Measurements from ENCODE around the gene GOLT1A. TPM values are rescaled to one million over a fixed set of nuclear protein-coding genes. Genes with fewer than 3 reads are reported as not detected.

The GOLT1A gene
- total RNA-seq, 1 donor from 2014 or later, result 0.21 TPM

DNA sequence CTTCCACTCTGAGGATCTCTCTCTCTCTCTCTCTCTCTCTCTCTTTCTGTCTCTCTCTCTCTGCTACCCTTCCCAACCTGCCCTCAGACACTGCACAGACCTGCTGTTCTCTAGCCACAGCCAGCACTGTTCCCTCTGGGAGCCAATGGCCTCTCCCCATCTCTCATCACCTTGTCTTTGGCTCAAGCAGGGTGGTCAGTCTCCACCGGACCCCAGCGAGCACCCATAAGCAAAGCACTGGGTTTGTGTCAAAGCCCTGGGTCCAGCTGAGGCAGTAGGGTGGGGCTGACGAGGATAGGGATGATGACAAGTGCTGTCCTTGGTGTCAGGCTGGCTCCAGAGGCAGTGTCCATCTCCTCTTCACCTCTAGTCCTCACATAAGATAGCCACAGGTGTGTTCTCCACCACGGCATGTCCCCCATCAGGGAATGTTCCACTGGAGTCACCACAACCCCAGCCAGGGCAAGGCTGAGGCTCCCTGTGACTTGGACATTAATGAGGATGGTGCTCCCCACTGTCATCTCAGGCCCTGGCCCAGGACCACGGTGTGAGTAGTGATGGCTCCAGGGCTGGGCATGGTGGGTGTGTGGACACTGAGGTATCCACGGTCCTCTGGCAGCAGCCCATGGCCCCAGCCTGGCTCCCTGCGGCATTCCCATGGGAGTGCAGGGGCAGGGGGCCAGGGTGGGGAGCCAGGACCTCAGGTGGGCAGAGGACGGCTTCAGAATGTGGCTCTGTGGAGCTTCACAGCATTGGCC, 8.4 kb upstream of the GOLT1A start:
- Mint-ChIP-seq H3K4me3 (ENCODE audit: low read depth) (no peak overlapping the region), H3K27ac (no peak overlapping the region), H3K4me1 (ENCODE audit: low read depth) (no peaks in the 10 kb centered on the region), H3K36me3 (ENCODE audit: low read depth) (no peaks in the 10 kb centered on the region), H3K27me3 (ENCODE audit: low read depth) (peaks cover 3% of the 10 kb centered on the region), H3K9me3 (no peaks in the 10 kb centered on the region)
- DNase-seq (ENCODE audit: low spot score), result no peak
- intact Hi-C loops (cut with micrococcal nuclease), result no loop called here

DNA sequence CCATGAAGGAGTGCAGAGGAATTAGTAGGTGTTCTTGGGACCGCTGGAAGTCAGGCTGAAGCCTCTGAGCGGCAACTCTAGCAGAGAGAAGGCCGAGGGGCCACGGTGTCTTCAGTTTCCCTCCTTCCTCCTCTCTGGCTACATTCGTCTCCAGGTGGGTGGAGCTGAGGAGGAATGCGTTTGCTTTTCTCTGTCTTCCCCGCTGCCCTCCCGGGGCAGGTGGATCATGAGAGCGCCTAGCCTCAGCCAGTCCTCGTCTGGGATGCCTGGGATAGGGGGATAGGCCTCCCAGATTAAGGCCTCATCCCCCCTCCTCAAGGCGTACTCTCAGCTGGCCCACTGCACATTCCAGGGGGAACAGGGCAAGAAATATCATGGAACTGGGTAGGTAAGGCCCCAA, 7.5 kb upstream of the GOLT1A start:
- Mint-ChIP-seq H3K27me3 (ENCODE audit: low read depth) (peaks cover 3% of the 10 kb centered on the region), H3K4me3 (ENCODE audit: low read depth) (no peak overlapping the region), H3K9me3 (no peaks in the 10 kb centered on the region), H3K36me3 (ENCODE audit: low read depth) (no peaks in the 10 kb centered on the region), H3K27ac (no peak overlapping the region), H3K4me1 (ENCODE audit: low read depth) (no peaks in the 10 kb centered on the region)
- no peak for DNase-seq (ENCODE audit: low spot score)
- intact Hi-C loops (cut with micrococcal nuclease), result no loop called here

DNA sequence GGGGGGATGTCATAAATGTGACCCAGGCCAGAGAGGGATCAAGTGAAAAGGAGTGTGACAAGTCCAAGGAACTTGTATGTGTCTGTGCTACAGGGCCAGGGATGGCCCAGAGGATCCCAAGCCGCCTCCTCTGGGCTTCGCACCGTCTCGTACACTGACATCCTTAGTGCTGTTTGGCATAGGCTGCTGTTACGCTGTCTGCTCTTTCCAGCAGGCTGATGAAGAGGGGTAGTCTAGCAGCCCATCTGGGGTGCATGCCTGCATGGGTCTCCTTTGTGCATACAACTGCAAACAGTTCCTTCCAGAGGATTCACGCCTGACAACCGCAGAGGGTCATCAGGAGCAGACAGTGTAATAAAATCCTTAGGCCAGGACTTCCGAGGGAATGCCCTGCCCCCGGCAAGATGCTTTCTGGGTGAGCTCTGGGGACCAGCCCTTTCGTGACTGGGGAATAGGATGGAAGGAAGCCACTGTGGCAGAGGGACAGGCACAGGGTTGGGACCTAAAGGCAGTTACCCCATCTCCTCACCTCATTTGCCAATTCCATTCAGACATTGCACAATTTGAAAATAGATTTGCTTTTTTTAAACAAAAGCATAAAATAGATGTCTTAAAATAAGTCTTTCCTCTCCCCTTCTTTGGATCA, 6.3 kb upstream of the GOLT1A start:
- H3K27ac Mint-ChIP-seq, result no peak overlapping the region
- peaks cover 7% of the 10 kb centered on the region for H3K27me3 Mint-ChIP-seq (ENCODE audit: low read depth)
- intact Hi-C loops (cut with micrococcal nuclease), result no loop called here

DNA sequence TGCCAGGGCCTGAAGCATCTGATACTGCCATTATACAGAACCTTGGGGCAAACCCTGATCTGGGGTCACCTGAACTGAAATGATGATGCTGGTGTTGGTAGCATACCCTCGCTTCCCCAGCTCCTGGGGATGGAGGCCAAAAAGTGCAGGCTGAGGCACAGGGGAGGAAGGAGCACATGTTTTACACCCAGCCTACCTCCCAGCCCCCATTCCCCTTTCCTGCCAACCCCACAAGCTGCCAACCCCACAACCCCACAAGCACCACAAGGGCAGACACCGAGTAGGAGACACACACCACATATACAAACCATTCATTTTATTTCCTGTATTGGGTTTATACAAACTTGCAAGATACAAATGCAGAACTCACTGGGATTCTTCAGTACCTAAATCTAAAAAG, 4.8 kb upstream of the GOLT1A start:
- H3K27ac Mint-ChIP-seq, result no peak overlapping the region
- peaks cover 10% of the 10 kb centered on the region for H3K27me3 Mint-ChIP-seq (ENCODE audit: low read depth)
- H3K36me3 Mint-ChIP-seq (ENCODE audit: low read depth), result no peaks in the 10 kb centered on the region
- intact Hi-C loops (cut with micrococcal nuclease), result no loop called here
- no peak overlapping the region for H3K4me3 Mint-ChIP-seq (ENCODE audit: low read depth)
- no peak for DNase-seq (ENCODE audit: low spot score)
- no peaks in the 10 kb centered on the region for H3K9me3 Mint-ChIP-seq
- H3K4me1 Mint-ChIP-seq (ENCODE audit: low read depth), result peaks cover 4% of the 10 kb centered on the region

More for the DNA sequence above, 6.3 kb upstream of the GOLT1A start:
- Mint-ChIP-seq H3K36me3 (ENCODE audit: low read depth) (no peaks in the 10 kb centered on the region), H3K9me3 (no peaks in the 10 kb centered on the region), H3K4me3 (ENCODE audit: low read depth) (no peak overlapping the region), H3K4me1 (ENCODE audit: low read depth) (no peaks in the 10 kb centered on the region)
- DNase-seq (ENCODE audit: low spot score), result no peak

DNA sequence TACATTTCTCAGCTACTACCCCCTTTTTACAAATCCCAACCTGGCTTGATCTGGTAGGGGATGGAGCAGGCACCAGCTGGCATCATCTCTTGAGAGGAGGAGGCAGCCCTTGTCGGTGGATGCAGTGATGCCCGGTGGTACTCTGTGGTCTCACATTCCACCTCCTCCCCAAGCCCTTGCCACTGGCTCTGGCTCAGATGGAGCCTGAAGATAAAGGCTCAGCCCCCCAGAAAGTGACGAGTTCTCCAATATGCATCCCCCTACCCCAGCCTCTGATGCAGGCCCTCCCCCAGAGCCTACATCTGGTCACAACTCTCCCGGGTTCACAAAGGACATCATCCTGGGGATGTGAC, 3.8 kb upstream of the GOLT1A start:
- intact Hi-C loops (cut with micrococcal nuclease), result no loop called here
- no peaks in the 10 kb centered on the region for H3K9me3 Mint-ChIP-seq
- DNase-seq (ENCODE audit: low spot score), result no peak
- H3K27me3 Mint-ChIP-seq (ENCODE audit: low read depth), result peaks cover 10% of the 10 kb centered on the region
- H3K4me3 Mint-ChIP-seq (ENCODE audit: low read depth), result no peak overlapping the region
- H3K4me1 Mint-ChIP-seq (ENCODE audit: low read depth), result peaks cover 4% of the 10 kb centered on the region
- no peaks in the 10 kb centered on the region for H3K36me3 Mint-ChIP-seq (ENCODE audit: low read depth)
- H3K27ac Mint-ChIP-seq, result no peak overlapping the region

DNA sequence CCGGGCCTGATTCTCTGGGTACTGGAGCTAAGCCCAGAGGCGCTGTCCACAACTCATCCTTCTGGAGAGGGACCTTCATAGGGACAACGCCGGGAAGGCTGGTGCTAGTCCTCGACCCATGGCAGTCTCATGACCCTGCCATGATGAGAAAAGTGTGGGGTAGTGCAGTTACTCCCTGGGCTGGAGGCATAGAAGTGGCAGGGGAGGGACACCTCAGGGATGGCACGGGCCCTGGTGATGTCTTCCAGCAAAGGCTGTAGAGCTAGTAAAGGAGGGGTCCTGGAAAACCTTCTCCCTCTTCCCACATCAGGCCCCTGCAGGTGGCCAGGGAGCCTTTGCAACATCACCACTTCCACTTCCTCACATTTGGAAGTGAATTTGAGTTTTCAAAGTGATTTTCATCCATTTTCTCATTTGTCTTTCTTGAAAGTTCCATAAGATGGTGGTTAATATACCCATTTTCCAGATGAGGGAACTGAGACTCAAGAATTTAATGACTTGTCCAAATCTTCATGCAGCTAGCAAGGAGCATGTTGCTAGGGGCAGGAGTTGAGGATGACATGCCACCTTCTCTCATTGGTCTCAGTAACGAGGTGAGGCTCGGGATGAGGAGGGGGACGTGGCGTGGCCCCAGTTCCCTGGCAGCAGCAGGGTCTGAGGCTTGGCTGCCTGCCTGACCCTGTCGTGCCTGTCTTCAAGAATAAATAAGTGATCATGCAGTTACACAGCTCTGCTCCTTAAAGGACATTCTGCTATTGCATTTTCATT, 3.3 kb upstream of the GOLT1A start:
- Mint-ChIP-seq H3K36me3 (ENCODE audit: low read depth) (no peaks in the 10 kb centered on the region), H3K27me3 (ENCODE audit: low read depth) (peaks cover 10% of the 10 kb centered on the region), H3K4me1 (ENCODE audit: low read depth) (peaks cover 4% of the 10 kb centered on the region), H3K4me3 (ENCODE audit: low read depth) (no peak overlapping the region), H3K27ac (no peak overlapping the region), H3K9me3 (no peaks in the 10 kb centered on the region)
- no peak for DNase-seq (ENCODE audit: low spot score)
- intact Hi-C loops (cut with micrococcal nuclease), result no loop called here

DNA sequence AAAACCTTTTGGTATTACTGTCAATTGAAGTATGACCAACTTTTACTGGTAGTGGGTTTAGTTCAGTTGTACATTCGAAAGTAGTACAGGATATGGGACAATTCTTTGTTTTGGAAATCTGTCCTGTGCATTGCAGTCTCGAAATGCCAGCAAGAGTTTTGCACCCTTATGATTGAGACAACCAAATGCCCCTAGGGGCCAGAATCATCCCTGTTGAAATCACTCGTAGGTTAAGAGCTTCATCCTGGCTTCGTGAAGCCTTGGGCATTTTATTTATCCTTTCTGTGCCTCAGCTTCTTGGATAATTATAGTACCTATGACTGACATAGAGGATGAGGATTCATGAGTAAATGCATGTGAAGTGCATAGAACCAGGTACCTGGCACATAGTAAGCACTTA, 2.4 kb upstream of the GOLT1A start:
- no peak for DNase-seq (ENCODE audit: low spot score)
- peaks cover 10% of the 10 kb centered on the region for H3K27me3 Mint-ChIP-seq (ENCODE audit: low read depth)
- no peak overlapping the region for H3K27ac Mint-ChIP-seq
- no peaks in the 10 kb centered on the region for H3K36me3 Mint-ChIP-seq (ENCODE audit: low read depth)
- peaks cover 4% of the 10 kb centered on the region for H3K4me1 Mint-ChIP-seq (ENCODE audit: low read depth)
- intact Hi-C loops (cut with micrococcal nuclease), result no loop called here
- no peak overlapping the region for H3K4me3 Mint-ChIP-seq (ENCODE audit: low read depth)
- no peaks in the 10 kb centered on the region for H3K9me3 Mint-ChIP-seq

DNA sequence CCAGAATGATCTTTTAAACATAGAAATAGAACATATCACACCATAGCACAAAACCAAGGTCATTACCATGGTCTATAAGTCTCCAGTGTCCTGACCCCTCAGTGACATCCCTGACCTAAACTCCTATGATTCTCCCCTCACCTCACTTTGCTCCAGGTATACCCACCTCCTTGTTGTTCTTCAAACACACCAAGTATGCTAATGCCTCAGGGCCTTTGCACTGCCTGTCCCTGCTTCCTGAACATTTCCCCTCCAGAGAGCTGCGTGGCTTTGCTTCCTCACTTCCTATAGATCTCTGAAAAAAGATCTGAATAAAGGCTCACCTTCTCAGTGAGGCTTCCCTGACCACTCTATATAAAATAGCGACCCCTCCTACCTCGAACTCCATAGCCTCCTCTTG, 1.1 kb downstream of the GOLT1A start:
- no peak overlapping the region for H3K27ac Mint-ChIP-seq
- H3K9me3 Mint-ChIP-seq, result no peaks in the 10 kb centered on the region

DNA sequence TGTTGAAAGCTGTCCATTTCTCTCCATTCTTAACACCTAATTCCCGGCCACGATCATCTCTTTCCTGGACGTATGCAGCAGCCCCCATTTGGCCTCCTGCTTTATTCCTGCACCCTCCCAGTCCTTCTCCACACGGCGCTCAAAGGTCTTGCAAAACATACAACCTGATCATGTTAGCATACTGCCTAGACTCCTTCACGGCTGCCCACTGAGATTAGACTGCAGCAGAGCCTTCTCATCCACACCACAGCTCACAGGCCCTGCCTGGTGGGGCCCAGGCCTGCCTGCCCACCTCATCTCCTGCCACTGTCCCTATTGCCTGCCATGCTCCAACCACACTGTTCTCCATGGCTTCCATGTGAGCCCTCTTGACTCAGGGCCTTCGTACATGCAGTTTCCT, 2.7 kb downstream of the GOLT1A start:
- DNase-seq (ENCODE audit: low spot score), result no peak
- H3K9me3 Mint-ChIP-seq, result no peaks in the 10 kb centered on the region
- H3K27ac Mint-ChIP-seq, result no peak overlapping the region
- H3K27me3 Mint-ChIP-seq (ENCODE audit: low read depth), result peaks cover 19% of the 10 kb centered on the region
- peaks cover 8% of the 10 kb centered on the region for H3K4me1 Mint-ChIP-seq (ENCODE audit: low read depth)
- intact Hi-C loops (cut with micrococcal nuclease), result no loop called here
- H3K4me3 Mint-ChIP-seq (ENCODE audit: low read depth), result no peak overlapping the region
- no peaks in the 10 kb centered on the region for H3K36me3 Mint-ChIP-seq (ENCODE audit: low read depth)

More for the DNA sequence above, 1.1 kb downstream of the GOLT1A start:
- Mint-ChIP-seq H3K27me3 (ENCODE audit: low read depth) (peaks cover 11% of the 10 kb centered on the region), H3K36me3 (ENCODE audit: low read depth) (no peaks in the 10 kb centered on the region), H3K4me3 (ENCODE audit: low read depth) (no peak overlapping the region), H3K4me1 (ENCODE audit: low read depth) (peaks cover 4% of the 10 kb centered on the region)
- intact Hi-C loops (cut with micrococcal nuclease), result no loop called here
- no peak for DNase-seq (ENCODE audit: low spot score)

DNA sequence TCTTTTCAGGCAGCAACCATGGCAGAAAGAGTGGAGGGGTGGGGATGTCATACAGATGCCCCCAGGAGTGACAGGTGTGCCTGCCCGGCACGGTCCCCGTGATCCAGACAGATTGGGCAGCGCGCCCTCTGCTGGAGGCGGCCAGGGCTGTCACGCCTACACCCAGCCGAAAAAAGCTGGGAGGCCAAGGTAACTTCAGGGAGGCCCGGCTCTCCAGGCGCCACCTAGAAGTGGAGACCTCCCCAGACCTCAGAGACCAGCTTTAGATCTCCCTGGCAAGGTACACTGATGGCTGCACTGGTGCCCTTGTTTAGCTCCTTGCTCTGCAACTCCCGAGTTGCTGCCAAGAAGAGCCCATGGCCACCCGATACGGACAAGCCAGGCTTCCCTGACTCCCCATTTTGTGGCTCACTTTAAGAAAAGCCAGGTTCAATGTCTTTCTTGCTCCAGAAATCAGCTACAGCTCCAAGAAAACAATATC, 6.6 kb downstream of the GOLT1A start:
- peaks cover 30% of the 10 kb centered on the region for H3K27me3 Mint-ChIP-seq (ENCODE audit: low read depth)

DNA sequence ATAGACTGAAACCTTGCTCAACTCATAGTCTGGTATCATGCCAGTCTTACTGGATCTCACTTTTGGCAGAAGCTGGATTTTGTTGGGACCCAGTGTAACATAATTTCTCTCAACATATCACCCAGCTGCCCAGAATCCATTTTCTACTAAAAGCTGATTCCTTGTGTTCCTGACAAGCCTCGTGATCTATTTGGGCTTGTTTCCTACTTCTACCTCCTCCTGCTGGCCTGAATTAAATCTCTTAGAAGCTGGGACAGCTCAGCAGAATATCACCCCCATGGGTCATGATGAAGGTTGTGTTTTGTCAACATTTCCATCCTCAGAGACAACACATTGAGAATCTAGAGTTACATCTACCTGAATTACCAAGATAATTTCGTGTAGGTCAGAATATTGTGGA, 7.7 kb downstream of the GOLT1A start:
- H3K4me1 Mint-ChIP-seq (ENCODE audit: low read depth), result peaks cover 4% of the 10 kb centered on the region
- no peaks in the 10 kb centered on the region for H3K9me3 Mint-ChIP-seq
- H3K27me3 Mint-ChIP-seq (ENCODE audit: low read depth), result peaks cover 31% of the 10 kb centered on the region
- intact Hi-C loops (cut with micrococcal nuclease), result loop anchor here (2.0 kb wide), 1 partner anchor 157 kb away; no protein-coding TSS in a partner anchor
- no peak overlapping the region for H3K4me3 Mint-ChIP-seq (ENCODE audit: low read depth)
- no peak overlapping the region for H3K27ac Mint-ChIP-seq
- DNase-seq (ENCODE audit: low spot score), result no peak
- no peaks in the 10 kb centered on the region for H3K36me3 Mint-ChIP-seq (ENCODE audit: low read depth)

More for the DNA sequence above, 6.6 kb downstream of the GOLT1A start:
- Mint-ChIP-seq H3K4me1 (ENCODE audit: low read depth) (peaks cover 4% of the 10 kb centered on the region), H3K36me3 (ENCODE audit: low read depth) (no peaks in the 10 kb centered on the region), H3K4me3 (ENCODE audit: low read depth) (no peak overlapping the region), H3K9me3 (no peaks in the 10 kb centered on the region), H3K27ac (no peak overlapping the region)
- DNase-seq (ENCODE audit: low spot score), result peak; percentile 54
- intact Hi-C loops (cut with micrococcal nuclease), result loop anchor here (1.0 to 2.0 kb wide), 2 partner anchors 45 to 156 kb away; no protein-coding TSS in a partner anchor

DNA sequence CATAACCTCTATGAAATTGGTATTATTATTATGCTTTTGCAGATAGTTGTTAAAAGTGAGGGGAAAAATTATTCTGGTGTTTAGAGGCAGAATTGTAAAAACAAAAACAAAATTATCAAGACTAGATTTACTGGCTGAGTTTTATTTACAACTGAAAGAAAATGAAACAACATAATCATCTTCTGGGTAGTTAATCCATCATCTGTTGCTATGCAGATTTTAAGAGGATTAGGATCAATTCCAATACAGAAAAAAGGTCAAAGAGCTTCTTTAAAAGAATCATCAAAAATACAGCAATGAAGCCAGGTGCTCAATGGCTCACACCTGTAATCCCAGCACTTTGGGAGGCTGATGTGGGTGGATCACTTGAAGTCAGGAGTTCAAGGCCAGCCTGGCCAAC, 8.3 kb downstream of the GOLT1A start:
- Mint-ChIP-seq H3K4me1 (ENCODE audit: low read depth) (peaks cover 4% of the 10 kb centered on the region), H3K4me3 (ENCODE audit: low read depth) (no peak overlapping the region), H3K36me3 (ENCODE audit: low read depth) (no peaks in the 10 kb centered on the region), H3K27ac (no peak overlapping the region), H3K27me3 (ENCODE audit: low read depth) (peaks cover 31% of the 10 kb centered on the region), H3K9me3 (no peaks in the 10 kb centered on the region)
- intact Hi-C loops (cut with micrococcal nuclease), result no loop called here
- DNase-seq (ENCODE audit: low spot score), result no peak

DNA sequence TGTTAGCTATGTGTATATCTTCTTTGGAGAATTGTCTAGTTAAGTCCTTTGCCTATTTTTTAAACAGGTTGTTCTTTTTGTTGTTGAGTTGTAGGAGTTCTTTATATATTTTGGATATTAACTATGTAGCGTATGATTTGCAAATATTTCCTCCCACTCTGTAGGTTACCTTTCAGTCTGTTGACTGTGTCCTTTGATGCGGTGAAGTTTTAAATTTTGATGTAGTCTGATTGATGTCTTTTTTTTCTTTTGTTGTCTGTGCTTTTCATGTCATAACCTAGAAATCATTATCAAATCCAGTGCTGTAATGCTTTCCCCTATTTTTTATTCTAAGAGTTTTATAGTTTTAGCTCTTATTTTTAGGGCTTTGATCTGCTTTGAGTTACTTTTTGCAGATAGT, 8.8 kb downstream of the GOLT1A start:
- H3K9me3 Mint-ChIP-seq, result no peaks in the 10 kb centered on the region

More for the DNA sequence above, 8.8 kb downstream of the GOLT1A start:
- Mint-ChIP-seq H3K27me3 (ENCODE audit: low read depth) (peaks cover 29% of the 10 kb centered on the region), H3K27ac (no peak overlapping the region), H3K36me3 (ENCODE audit: low read depth) (no peaks in the 10 kb centered on the region), H3K4me1 (ENCODE audit: low read depth) (peaks cover 4% of the 10 kb centered on the region), H3K4me3 (ENCODE audit: low read depth) (no peak overlapping the region)
- DNase-seq (ENCODE audit: low spot score), result no peak
- intact Hi-C loops (cut with micrococcal nuclease), result no loop called here
